OCI-LY7 (cell line): Measurements from ENCODE around the gene PHIP. TPM values are rescaled to one million over a fixed set of nuclear protein-coding genes. Genes with fewer than 3 reads are reported as not detected.

Source experiments
- BruUV-seq: library from RNA; stranded (reverse); fragments of 400-500 nt; replicated peaks from 2 replicates; lab custom pipeline; 2021; lab: Mats Ljungman, UMichigan
- CTCF ChIA-PET: fragments of 300-600 bp; sonication (Branson Sonifier 250); formaldehyde crosslinking; loops from one replicate; lab custom pipeline; 2022; ENCODE audit warnings: antibody characterized with exemption; ENCODE audit not compliant: unreplicated experiment; lab: Charles Lee
- POLR2A ChIA-PET: fragments of 300-600 bp; sonication (Branson Sonifier 250); formaldehyde crosslinking; loops from one replicate; lab custom pipeline; 2022; ENCODE audit warnings: antibody characterized with exemption; lab: Charles Lee
- DNase-seq: peaks from one replicate; pipeline ENCODE4 v3.0.0-alpha.2; 2015; ENCODE audit warnings: low spot score
- H2AFZ ChIP-seq: fragments of 200-600 bp; sonication (generic), shearing (Covaris generic); 2 replicates; pipeline ENCODE4 v1.6.1; 2014; ENCODE audit warnings: mild to moderate bottlenecking, antibody characterized with exemption, low read length, moderate library complexity
- H3K27ac ChIP-seq: fragments of 200-600 bp; sonication (generic); 2 replicates; pipeline ENCODE4 v1.5.1; 2014; ENCODE audit warnings: mixed run types, low read depth, mild to moderate bottlenecking, moderate library complexity, low read length, inconsistent platforms; ENCODE audit not compliant: poor library complexity, severe bottlenecking
- H3K36me3 ChIP-seq: fragments of 200-600 bp; sonication (generic); 2 replicates; pipeline ENCODE4 v1.6.1; 2014; ENCODE audit warnings: mild to moderate bottlenecking, antibody characterized with exemption, low read length, moderate library complexity, mixed read lengths; ENCODE audit not compliant: insufficient read depth
- H3K4me1 ChIP-seq: fragments of 200-600 bp; sonication (generic); 2 replicates; pipeline ENCODE4 v1.5.1; 2014; ENCODE audit warnings: mild to moderate bottlenecking, low read length; ENCODE audit not compliant: insufficient read depth, poor library complexity, severe bottlenecking
- H3K4me2 ChIP-seq: fragments of 200-600 bp; sonication (generic); 2 replicates; pipeline ENCODE4 v1.6.1; 2014; ENCODE audit warnings: mild to moderate bottlenecking, low read length
- H3K4me3 ChIP-seq: fragments of 200-600 bp; sonication (generic); 2 replicates; pipeline ENCODE4 v1.5.1; 2014; ENCODE audit warnings: mild to moderate bottlenecking, low read depth, low read length; ENCODE audit not compliant: poor library complexity, severe bottlenecking
- H3K79me2 ChIP-seq: fragments of 200-600 bp; sonication (generic); 2 replicates; pipeline ENCODE4 v1.6.1; 2016; ENCODE audit warnings: low read depth, mild to moderate bottlenecking, low read length, moderate library complexity, mixed read lengths; ENCODE audit not compliant: insufficient read depth
- H3K9me2 ChIP-seq: fragments of 200-600 bp; sonication (generic); 2 replicates; pipeline ENCODE4 v1.6.1; 2016; ENCODE audit warnings: mild to moderate bottlenecking, low read length, mixed read lengths; ENCODE audit not compliant: insufficient read depth
- H3K9me3 ChIP-seq: fragments of 200-600 bp; sonication (generic); 2 replicates; pipeline ENCODE4 v1.6.1; 2014; ENCODE audit warnings: mild to moderate bottlenecking, mixed run types, low read length, mixed read lengths
- H4K20me1 ChIP-seq: fragments of 200-600 bp; sonication (generic); 2 replicates; pipeline ENCODE4 v1.6.1; 2014; ENCODE audit warnings: mild to moderate bottlenecking, antibody characterized with exemption, low read length, moderate library complexity, mixed read lengths; ENCODE audit not compliant: insufficient read depth
- CTCF ChIP-seq: fragments of 200-600 bp; sonication (generic); conservative IDR thresholded peaks from 2 replicates; pipeline ENCODE4 v1.5.1; 2014; ENCODE audit warnings: mild to moderate bottlenecking, antibody characterized with exemption, low read length, moderate library complexity, mixed read lengths
- EZH2phosphoT487 ChIP-seq: fragments of 200-600 bp; sonication (generic); IDR thresholded peaks from 2 replicates; pipeline ENCODE4 v1.6.1; 2018; ENCODE audit warnings: low read depth, borderline replicate concordance, mild to moderate bottlenecking, mixed run types, antibody characterized with exemption, low read length, moderate library complexity, mixed read lengths
- intact Hi-C: fragments of 100-400 bp; cut with micrococcal nuclease; formaldehyde crosslinking; loops from one replicate; pipeline ENCODE4 v1.10.0; 2022; ENCODE audit not compliant: unreplicated experiment
- total RNA-seq, 2 experiments: library from RNA; depleted of rRNA in 1 of 2; stranded (reverse); fragments of >200 nt in 1 of 2; shearing (Covaris generic) in 1 of 2; gene quantifications; 2 replicates each; pipeline ENCODE4 v1.2.3, GENCODE V29; 2014 to 2022

Gene PHIP
- total RNA-seq, 2 experiments from 2014 or later: 32.1 to 46.6 TPM

GRCh38 chr6:78995346-78995745, 82.7 kb downstream of the PHIP start:
- Histone ChIP-seq H3K4me1 (no peaks in the 10 kb centered on the region), H3K79me2 (no peaks in the 10 kb centered on the region), H3K9me3 (no peaks in the 10 kb centered on the region), H3K27ac (no peak overlapping the region), H3K36me3 (peaks cover 95% of the 10 kb centered on the region), H3K4me2 (no peak overlapping the region), H2AFZ (no peak overlapping the region), H3K9me2 (no peaks in the 10 kb centered on the region), H3K4me3 (no peak overlapping the region), H4K20me1 (no peaks in the 10 kb centered on the region)
- intact Hi-C loops: no loop called here
- no TSS peak for BruUV-seq
- ChIA-PET CTCF (no interaction called here), POLR2A (interaction anchor here (1.0 to 1.1 kb wide), 2 partner anchors 25 to 42 kb away, joined by 3 read pairs; no protein-coding TSS in a partner anchor)
- TF ChIP-seq CTCF (no peak), EZH2phosphoT487 (no peak)
- DNase-seq: no peak

- CTCF ChIA-PET: no interaction called here
Observed at GRCh38 chr6:78993955-78994354, 84.1 kb downstream of the PHIP start.

More at GRCh38 chr6:78993955-78994354, 84.1 kb downstream of the PHIP start:
- Histone ChIP-seq H3K4me3 (no peak overlapping the region), H3K9me2 (no peaks in the 10 kb centered on the region), H3K27ac (no peak overlapping the region), H3K36me3 (peaks cover 96% of the 10 kb centered on the region), H3K9me3 (no peaks in the 10 kb centered on the region), H3K79me2 (no peaks in the 10 kb centered on the region), H3K4me1 (no peaks in the 10 kb centered on the region), H3K4me2 (no peak overlapping the region), H4K20me1 (no peaks in the 10 kb centered on the region), H2AFZ (no peak overlapping the region)
- intact Hi-C loops: no loop called here
- DNase-seq: no peak
- POLR2A ChIA-PET: interaction anchor here (1.1 to 1.6 kb wide), 3 partner anchors 12 to 1042 kb away, joined by 3 to 4 read pairs (median 3); no protein-coding TSS in a partner anchor
- TF ChIP-seq CTCF (no peak), EZH2phosphoT487 (no peak)
- BruUV-seq: no TSS peak
